Measurements from ENCODE around the gene DPYSL4. TPM values are rescaled to one million over a fixed set of nuclear protein-coding genes. Genes with fewer than 3 reads are reported as not detected.

Gene DPYSL4
- polyA plus RNA-seq (2011; rRNA removed) (3.4 and 5.3 TPM in 2 replicates), polyA minus RNA-seq (2011; rRNA and poly(A)+ RNA removed) (2.4 and 2.7 TPM in 2 replicates)

- no peak for TF ChIP-seq CTCF (IDR thresholded peaks at IDR 0.05; ENCODE audit: insufficient read depth, low read depth, low read length)
- H3K27me3 ChIP-seq (ENCODE audit: control insufficient read depth, insufficient read depth, low read length): peaks cover 23% of the 10 kb centered on the region
- peak within 1 kb of the TSS; percentile 59 for H3K4me3 ChIP-seq (ENCODE audit: low read depth, low read length)
- CTCF ChIA-PET: no interaction called here
- no peaks in the 10 kb centered on the region for H3K36me3 ChIP-seq (ENCODE audit: control insufficient read depth, insufficient read depth, low read length)
- no peak for DNase-seq (ENCODE audit: low read depth)
- POLR2A ChIA-PET: interaction anchor here (0.6 kb wide), 1 partner anchor 646 kb away, joined by 3 read pairs; no protein-coding TSS in a partner anchor
These were observed at the start of gene DPYSL4 for GRCh38 chr10:132186488-132187429. DPYSL4 (plus strand) TSS chr10:132186948; CDS start chr10:132187064, 116 bp downstream.

GRCh38 chr10:132137111-132138072, 49.4 kb upstream of the DPYSL4 start:
- CTCF ChIA-PET: interaction anchor here (1.1 kb wide), 1 partner anchor 10 kb away, joined by 3 read pairs; no protein-coding TSS in a partner anchor
- H3K27me3 ChIP-seq (ENCODE audit: control insufficient read depth, insufficient read depth, low read length): no peaks in the 10 kb centered on the region

GRCh38 chr10:132138133-132138532, 48.6 kb upstream of the DPYSL4 start:
- H3K36me3 ChIP-seq (ENCODE audit: control insufficient read depth, insufficient read depth, low read length): no peaks in the 10 kb centered on the region
- no peaks in the 10 kb centered on the region for H3K27me3 ChIP-seq (ENCODE audit: control insufficient read depth, insufficient read depth, low read length)
- no peak for TF ChIP-seq CTCF (IDR thresholded peaks at IDR 0.05; ENCODE audit: insufficient read depth, low read depth, low read length)
- H3K4me3 ChIP-seq (ENCODE audit: low read depth, low read length): no peak overlapping the region
- DNase-seq (ENCODE audit: low read depth): no peak
- CTCF ChIA-PET: interaction anchor here (1.1 kb wide), 1 partner anchor 11 kb away, joined by 3 read pairs; no protein-coding TSS in a partner anchor
- POLR2A ChIA-PET: no interaction called here

More at GRCh38 chr10:132137111-132138072, 49.4 kb upstream of the DPYSL4 start:
- POLR2A ChIA-PET: no interaction called here
- DNase-seq (ENCODE audit: low read depth): no peak
- no peak for TF ChIP-seq CTCF (IDR thresholded peaks at IDR 0.05; ENCODE audit: insufficient read depth, low read depth, low read length)
- Histone ChIP-seq H3K36me3 (ENCODE audit: control insufficient read depth, insufficient read depth, low read length) (no peaks in the 10 kb centered on the region), H3K4me3 (ENCODE audit: low read depth, low read length) (no peak overlapping the region)

- CTCF ChIA-PET: interaction anchor here (1.1 kb wide), 1 partner anchor 11 kb away, joined by 3 read pairs; no protein-coding TSS in a partner anchor
- DNase-seq (ENCODE audit: low read depth): no peak
- Histone ChIP-seq H3K4me3 (ENCODE audit: low read depth, low read length) (no peak overlapping the region), H3K36me3 (ENCODE audit: control insufficient read depth, insufficient read depth, low read length) (no peaks in the 10 kb centered on the region), H3K27me3 (ENCODE audit: control insufficient read depth, insufficient read depth, low read length) (no peaks in the 10 kb centered on the region)
- POLR2A ChIA-PET: no interaction called here
- TF ChIP-seq CTCF (IDR thresholded peaks at IDR 0.05; ENCODE audit: insufficient read depth, low read depth, low read length): no peak
These were observed 48.2 kb upstream of the DPYSL4 start for GRCh38 chr10:132138596-132138995.
